OCI-LY3 (cell line): ENCODE data around the gene YTHDF2.

ENCODE experiments used
- H2AFZ ChIP-seq: fragments of 200-600, 300-600 bp; shearing (Covaris generic); 2 replicates; pipeline ENCODE4 v1.6.0; 2014; ENCODE audit warnings: antibody characterized with exemption, low read depth, low read length
- H3K27ac ChIP-seq: fragments of 200-600, 300-600 bp; sonication (generic); 2 replicates; pipeline ENCODE4 v1.5.1; 2014; ENCODE audit warnings: mild to moderate bottlenecking, low read length, moderate library complexity, mixed read lengths
- H3K27me3 ChIP-seq: fragments of 200-600, 300-600 bp; sonication (generic); 2 replicates; pipeline ENCODE4 v1.6.1; 2014; ENCODE audit warnings: low read depth, low read length, mixed read lengths
- H3K36me3 ChIP-seq: fragments of 200-600, 300-600 bp; sonication (generic); replicated peaks from 2 replicates; pipeline ENCODE3; 2014; ENCODE audit warnings: low read depth, low read length, mixed read lengths
- H3K4me1 ChIP-seq: fragments of 300-600, 200-600 bp; sonication (generic); 2 replicates; pipeline ENCODE4 v1.6.1; 2014; ENCODE audit warnings: low read length, mixed read lengths
- H3K4me2 ChIP-seq: fragments of 200-600, 300-600 bp; sonication (generic); 2 replicates; pipeline ENCODE4 v1.6.1; 2014; ENCODE audit warnings: low read length, mixed read lengths
- H3K4me3 ChIP-seq: fragments of 300-600, 200-600 bp; sonication (generic); 2 replicates; pipeline ENCODE4 v1.5.1; 2014; ENCODE audit warnings: antibody characterized with exemption, mild to moderate bottlenecking, low read length, moderate library complexity
- H3K79me2 ChIP-seq: fragments of 300-600, 200-600 bp; shearing (Covaris generic); 2 replicates; pipeline ENCODE4 v1.6.1; 2014; ENCODE audit warnings: mild to moderate bottlenecking, low read length, mixed read lengths
- H3K9ac ChIP-seq: fragments of 300-600, 200-600 bp; shearing (Covaris generic); 2 replicates; pipeline ENCODE4 v1.6.0; 2014; ENCODE audit warnings: mild to moderate bottlenecking, low read length, moderate library complexity
- H3K9me3 ChIP-seq: fragments of 200-600, 300-600 bp; shearing (Covaris generic); 2 replicates; pipeline ENCODE4 v1.6.1; 2014; ENCODE audit warnings: low read length, mixed read lengths; ENCODE audit not compliant: insufficient read depth
- H4K20me1 ChIP-seq: fragments of 200-600, 300-600 bp; sonication (generic); 2 replicates; pipeline ENCODE4 v1.6.1; 2016; ENCODE audit warnings: low read length, mixed read lengths; ENCODE audit not compliant: insufficient read depth
- CTCF ChIP-seq: fragments of 200-600, 300-600 bp; sonication (generic); IDR thresholded peaks from 2 replicates; pipeline ENCODE4 v1.5.1; 2014; ENCODE audit warnings: antibody characterized with exemption, low read length, low read depth
- EZH2phosphoT487 ChIP-seq: fragments of 200-600 bp; shearing (Covaris generic); IDR thresholded peaks from 2 replicates; pipeline ENCODE4 v1.6.1; 2018; ENCODE audit warnings: antibody characterized with exemption, mixed run types, low read depth

YTHDF2 gene

DNA sequence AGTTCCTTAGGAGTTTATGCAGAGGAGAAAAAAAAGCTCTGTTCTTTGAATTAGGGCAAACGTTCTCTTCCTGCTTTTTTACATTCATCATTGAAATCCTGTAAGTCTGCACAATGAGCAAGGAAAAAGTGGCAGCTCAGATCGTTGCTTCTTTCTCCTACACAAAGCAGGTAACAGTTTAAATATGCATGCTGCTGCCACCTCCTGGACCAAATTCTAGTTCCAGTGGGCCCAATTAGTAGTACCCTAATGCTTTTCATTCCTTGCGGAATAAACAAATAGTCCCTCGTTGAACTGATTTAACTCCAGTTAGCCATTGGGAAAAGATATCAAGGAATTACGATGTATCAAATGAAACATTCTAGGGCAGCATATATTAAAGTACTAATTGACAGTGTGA, 20.1 kb downstream of the YTHDF2 start:
- H3K4me3 ChIP-seq: no peak overlapping the region
- H3K36me3 ChIP-seq: peaks cover 35% of the 10 kb centered on the region
- H3K4me2 ChIP-seq: no peak overlapping the region
- H3K9me3 ChIP-seq: no peaks in the 10 kb centered on the region
- peaks cover 78% of the 10 kb centered on the region for H4K20me1 ChIP-seq
- no peak overlapping the region for H2AFZ ChIP-seq
- H3K27ac ChIP-seq: no peak overlapping the region
- H3K9ac ChIP-seq: no peak overlapping the region
- no peaks in the 10 kb centered on the region for H3K4me1 ChIP-seq
- TF ChIP-seq CTCF (peak; percentile 17; the same call in 1 of the 2 replicates), EZH2phosphoT487 (no peak)
- H3K79me2 ChIP-seq: peaks cover 100% of the 10 kb centered on the region
- H3K27me3 ChIP-seq: no peaks in the 10 kb centered on the region

DNA sequence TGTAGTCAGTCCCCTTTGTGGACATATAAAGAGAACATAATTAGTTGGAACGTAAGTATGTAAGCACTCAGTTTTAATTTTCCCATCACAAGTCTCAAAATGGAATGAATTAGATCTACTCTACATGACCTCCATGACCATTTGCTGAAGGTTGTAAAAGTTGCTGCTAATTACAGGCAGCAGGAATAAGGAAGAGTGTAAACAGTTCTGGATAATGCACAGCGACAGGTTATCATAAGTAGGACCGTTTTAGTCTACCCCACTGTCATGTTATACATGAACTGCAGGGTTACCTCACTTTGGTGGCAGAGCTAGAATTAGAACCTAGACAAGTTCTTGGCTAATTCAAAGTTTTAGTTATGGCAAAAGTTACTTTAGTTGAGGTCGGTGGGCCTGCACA, 21.7 kb downstream of the YTHDF2 start:
- Histone ChIP-seq H4K20me1 (peaks cover 64% of the 10 kb centered on the region), H3K27ac (no peak overlapping the region)
- no peak for TF ChIP-seq EZH2phosphoT487
- TF ChIP-seq CTCF: no peak

GRCh38 chr1:28759257-28759656, 22.5 kb downstream of the YTHDF2 start:
- Histone ChIP-seq H3K4me2 (no peak overlapping the region), H3K36me3 (peaks cover 32% of the 10 kb centered on the region), H3K4me3 (no peak overlapping the region), H3K27me3 (no peaks in the 10 kb centered on the region), H3K9me3 (no peaks in the 10 kb centered on the region), H4K20me1 (peaks cover 57% of the 10 kb centered on the region), H3K4me1 (no peaks in the 10 kb centered on the region), H2AFZ (no peak overlapping the region), H3K79me2 (peaks cover 99% of the 10 kb centered on the region), H3K27ac (no peak overlapping the region), H3K9ac (no peak overlapping the region)
- TF ChIP-seq EZH2phosphoT487 (no peak), CTCF (no peak)

More for the DNA sequence above, 21.7 kb downstream of the YTHDF2 start:
- Histone ChIP-seq H3K9me3 (no peaks in the 10 kb centered on the region), H3K4me2 (no peak overlapping the region), H3K4me1 (no peaks in the 10 kb centered on the region), H3K4me3 (no peak overlapping the region), H3K9ac (no peak overlapping the region), H3K79me2 (peaks cover 100% of the 10 kb centered on the region), H2AFZ (no peak overlapping the region), H3K36me3 (peaks cover 32% of the 10 kb centered on the region), H3K27me3 (no peaks in the 10 kb centered on the region)

DNA sequence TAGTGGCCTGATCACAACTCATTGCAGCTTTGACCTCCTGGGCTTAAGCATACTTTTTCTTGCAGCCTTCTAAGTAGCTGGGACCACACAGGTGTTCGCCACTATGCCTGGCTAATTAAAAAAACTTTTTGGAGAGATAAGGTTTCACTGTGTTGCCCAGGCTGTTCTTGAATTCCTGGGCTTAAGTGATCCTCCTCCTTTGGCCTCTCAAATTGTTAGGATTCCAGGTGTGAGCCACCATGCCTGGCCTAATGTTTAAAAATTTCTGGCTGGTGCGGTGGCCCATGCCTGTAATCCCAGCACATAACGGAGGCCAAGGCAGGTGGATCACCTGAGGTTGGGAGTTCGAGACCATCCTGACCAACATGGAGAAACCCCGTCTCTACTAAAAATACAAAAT, 24.4 kb downstream of the YTHDF2 start:
- Histone ChIP-seq H2AFZ (no peak overlapping the region), H3K9ac (no peak overlapping the region), H3K36me3 (peaks cover 30% of the 10 kb centered on the region), H3K9me3 (no peaks in the 10 kb centered on the region), H3K27ac (no peak overlapping the region), H3K4me2 (no peak overlapping the region), H3K4me3 (no peak overlapping the region), H3K79me2 (peaks cover 99% of the 10 kb centered on the region), H3K4me1 (no peaks in the 10 kb centered on the region), H3K27me3 (no peaks in the 10 kb centered on the region), H4K20me1 (peaks cover 49% of the 10 kb centered on the region)
- TF ChIP-seq EZH2phosphoT487 (no peak), CTCF (no peak)
